Esophagus squamous epithelium (tissue), 4 donors: ENCODE data around the gene ANKRD35.
"Not testable (repeated sequence)": the region's sequence is repeated elsewhere in the genome, so short reads cannot be mapped to it uniquely, and the experiment has no call there.

Source experiments
- POLR2A ChIP-seq, 4 donors: fragments of 450-650 bp; IDR thresholded peaks; one replicate each; pipeline ENCODE4 v1.6.1; 2017; ENCODE audit warnings: antibody characterized with exemption in 4 of 4, mild to moderate bottlenecking in 4 of 4, moderate library complexity in 3 of 4
- TF ChIP-seq, protein P1 (sequence below), 6 experiments: fragments of 450-650 bp in 4 of 6; fragments of 200-600 bp in 2 of 6; sonication (generic) in 2 of 6; IDR thresholded peaks; one replicate each; pipeline ENCODE4 v1.5.1; 2016 to 2019; ENCODE audit warnings: antibody characterized with exemption in 6 of 6, mild to moderate bottlenecking in 4 of 6, moderate library complexity in 4 of 6

DNA sequence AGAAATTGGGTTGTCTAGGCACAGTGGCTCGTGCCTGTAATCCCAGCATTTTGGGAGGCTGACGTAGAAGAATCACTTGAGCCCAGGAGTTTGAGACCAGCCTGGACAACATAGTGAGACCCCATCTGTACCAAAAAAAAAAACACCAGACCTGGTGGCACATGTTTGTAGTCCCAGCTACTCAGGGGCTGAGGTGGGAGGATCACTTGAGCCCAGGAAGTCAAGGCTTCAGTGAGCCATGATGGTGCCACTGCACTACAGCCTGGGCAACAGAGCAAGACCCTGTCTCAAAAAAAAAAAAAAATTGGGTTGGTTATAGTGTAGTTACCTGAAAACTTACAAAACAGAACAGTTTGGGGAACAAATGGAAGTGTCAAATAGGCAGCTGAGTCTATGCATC lies 54.9 kb downstream of the ANKRD35 start:
- TF ChIP-seq, protein P1, sequence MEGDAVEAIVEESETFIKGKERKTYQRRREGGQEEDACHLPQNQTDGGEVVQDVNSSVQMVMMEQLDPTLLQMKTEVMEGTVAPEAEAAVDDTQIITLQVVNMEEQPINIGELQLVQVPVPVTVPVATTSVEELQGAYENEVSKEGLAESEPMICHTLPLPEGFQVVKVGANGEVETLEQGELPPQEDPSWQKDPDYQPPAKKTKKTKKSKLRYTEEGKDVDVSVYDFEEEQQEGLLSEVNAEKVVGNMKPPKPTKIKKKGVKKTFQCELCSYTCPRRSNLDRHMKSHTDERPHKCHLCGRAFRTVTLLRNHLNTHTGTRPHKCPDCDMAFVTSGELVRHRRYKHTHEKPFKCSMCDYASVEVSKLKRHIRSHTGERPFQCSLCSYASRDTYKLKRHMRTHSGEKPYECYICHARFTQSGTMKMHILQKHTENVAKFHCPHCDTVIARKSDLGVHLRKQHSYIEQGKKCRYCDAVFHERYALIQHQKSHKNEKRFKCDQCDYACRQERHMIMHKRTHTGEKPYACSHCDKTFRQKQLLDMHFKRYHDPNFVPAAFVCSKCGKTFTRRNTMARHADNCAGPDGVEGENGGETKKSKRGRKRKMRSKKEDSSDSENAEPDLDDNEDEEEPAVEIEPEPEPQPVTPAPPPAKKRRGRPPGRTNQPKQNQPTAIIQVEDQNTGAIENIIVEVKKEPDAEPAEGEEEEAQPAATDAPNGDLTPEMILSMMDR (IDR thresholded peaks at IDR 0.05) = not testable (repeated sequence)
- TF ChIP-seq POLR2A (IDR thresholded peaks at IDR 0.05) = not testable (repeated sequence)
